HFFc6 (cell line): ENCODE data around the gene ASPG. TPM values are rescaled to one million over a fixed set of nuclear protein-coding genes. Genes with fewer than 3 reads are reported as not detected.

ENCODE experiments used
- DNase-seq: peaks from one replicate; pipeline ENCODE4 v3.0.0-alpha.2; 2018
- H3K27ac Mint-ChIP-seq: 2 replicates; pipeline ENCODE4 v1.8.0; 2020; ENCODE audit warnings: mild to moderate bottlenecking, mixed read lengths
- H3K27me3 Mint-ChIP-seq: 2 replicates; pipeline ENCODE4 v1.8.0; 2021; ENCODE audit warnings: mild to moderate bottlenecking, moderate library complexity, mixed read lengths; ENCODE audit not compliant: insufficient read depth
- H3K36me3 Mint-ChIP-seq: 2 replicates; pipeline ENCODE4 v1.8.0; 2021; ENCODE audit warnings: low read depth, mixed read lengths
- H3K4me1 Mint-ChIP-seq: 2 replicates; pipeline ENCODE4 v1.8.0; 2020; ENCODE audit warnings: low read depth, mixed read lengths
- H3K4me3 Mint-ChIP-seq: 2 replicates; pipeline ENCODE4 v1.8.0; 2020; ENCODE audit warnings: mild to moderate bottlenecking, moderate library complexity, mixed read lengths
- H3K9me3 Mint-ChIP-seq: 2 replicates; pipeline ENCODE4 v1.8.0; 2020; ENCODE audit warnings: mild to moderate bottlenecking, mixed read lengths
- total RNA-seq, 6 experiments: library from RNA; stranded (reverse); fragmentation: NEBNext Ultra II Directional; extraction: Animal tissue kit (Norgen Biotek cat#: 25700); gene quantifications; 2 replicates in 1 of 6; 3 replicates in 5 of 6; pipeline ENCODE4 v1.2.3, GENCODE V29; 2021
- TF ChIP-seq, protein P1 (sequence below): fragments of 200-600 bp; sonication (generic); IDR thresholded peaks from 2 replicates; pipeline ENCODE4 v1.5.0; 2021; ENCODE audit warnings: antibody characterized with exemption, mild to moderate bottlenecking

Gene ASPG
- total RNA-seq, 6 experiments from 2014 or later = not detected

DNA sequence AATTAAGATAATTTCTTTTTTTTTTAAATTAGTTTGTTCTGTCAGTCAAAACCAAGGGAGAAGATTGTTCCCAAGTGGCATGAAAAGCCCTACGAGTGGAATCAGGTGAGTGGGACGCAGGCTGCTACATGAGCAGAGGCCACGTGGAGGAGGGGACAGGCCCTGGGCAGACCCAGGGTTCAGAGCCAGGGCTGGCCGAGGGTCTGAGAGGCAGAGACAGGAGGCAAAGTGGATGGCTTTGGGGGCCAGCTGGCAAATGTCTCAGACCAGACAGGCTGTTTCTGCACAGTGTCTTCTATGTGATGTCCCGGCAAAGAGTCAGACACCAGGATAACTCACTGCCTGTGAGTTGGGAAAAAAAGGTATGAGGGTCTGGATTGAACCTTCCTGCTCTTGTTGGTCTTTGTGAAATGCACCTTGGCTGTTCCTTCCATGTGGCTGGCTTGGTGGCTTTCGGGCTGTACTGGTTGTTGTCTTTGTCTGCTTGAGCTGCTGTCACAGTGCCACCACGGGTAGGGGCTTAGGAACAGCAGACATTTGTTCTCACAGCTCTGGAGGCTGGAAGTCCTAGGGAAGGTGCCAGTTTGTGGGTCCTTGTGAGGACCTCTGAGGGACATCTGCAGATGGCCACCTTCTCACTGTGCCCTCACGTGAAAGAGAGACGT is 35.8 kb upstream of the ASPG start:
- Mint-ChIP-seq H3K4me3 (no peak overlapping the region), H3K27me3 (peaks cover 13% of the 10 kb centered on the region), H3K27ac (no peak overlapping the region)

DNA sequence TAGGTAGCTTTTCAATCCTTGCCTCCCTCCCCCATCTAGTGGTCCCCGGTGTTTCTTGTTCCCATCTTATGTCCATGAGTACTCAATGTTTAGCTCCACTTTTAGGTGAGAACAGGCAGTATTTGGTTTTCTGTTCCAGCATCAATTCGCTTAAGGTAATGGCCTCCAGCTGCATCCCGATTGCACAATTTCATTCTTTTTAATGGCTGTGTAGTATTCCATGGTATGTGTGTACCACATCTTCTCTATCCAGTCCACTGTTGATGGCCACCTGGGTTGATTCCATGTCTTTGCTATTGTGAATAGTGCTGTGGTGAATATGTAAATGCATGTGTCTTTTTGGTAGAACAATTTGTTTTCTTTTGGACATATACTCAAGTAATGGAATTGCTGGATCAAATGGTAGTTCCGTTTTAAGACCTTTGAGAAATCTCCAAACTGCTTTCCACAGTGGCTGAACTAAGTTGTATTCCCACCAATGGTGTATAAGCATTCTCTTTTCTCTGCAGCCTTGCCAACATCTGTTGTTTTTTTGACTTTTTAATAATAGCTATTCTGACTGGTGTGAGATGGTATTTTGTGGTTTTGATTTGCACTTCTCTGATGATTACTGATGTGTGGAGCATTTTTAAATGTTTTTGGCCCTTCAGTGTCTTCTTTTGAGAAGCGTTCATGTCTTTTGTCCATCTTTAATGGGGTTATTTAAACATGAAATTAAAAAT is 34.2 kb upstream of the ASPG start:
- no peaks in the 10 kb centered on the region for H3K36me3 Mint-ChIP-seq
- peaks cover 22% of the 10 kb centered on the region for H3K27me3 Mint-ChIP-seq
- TF ChIP-seq, protein P1, sequence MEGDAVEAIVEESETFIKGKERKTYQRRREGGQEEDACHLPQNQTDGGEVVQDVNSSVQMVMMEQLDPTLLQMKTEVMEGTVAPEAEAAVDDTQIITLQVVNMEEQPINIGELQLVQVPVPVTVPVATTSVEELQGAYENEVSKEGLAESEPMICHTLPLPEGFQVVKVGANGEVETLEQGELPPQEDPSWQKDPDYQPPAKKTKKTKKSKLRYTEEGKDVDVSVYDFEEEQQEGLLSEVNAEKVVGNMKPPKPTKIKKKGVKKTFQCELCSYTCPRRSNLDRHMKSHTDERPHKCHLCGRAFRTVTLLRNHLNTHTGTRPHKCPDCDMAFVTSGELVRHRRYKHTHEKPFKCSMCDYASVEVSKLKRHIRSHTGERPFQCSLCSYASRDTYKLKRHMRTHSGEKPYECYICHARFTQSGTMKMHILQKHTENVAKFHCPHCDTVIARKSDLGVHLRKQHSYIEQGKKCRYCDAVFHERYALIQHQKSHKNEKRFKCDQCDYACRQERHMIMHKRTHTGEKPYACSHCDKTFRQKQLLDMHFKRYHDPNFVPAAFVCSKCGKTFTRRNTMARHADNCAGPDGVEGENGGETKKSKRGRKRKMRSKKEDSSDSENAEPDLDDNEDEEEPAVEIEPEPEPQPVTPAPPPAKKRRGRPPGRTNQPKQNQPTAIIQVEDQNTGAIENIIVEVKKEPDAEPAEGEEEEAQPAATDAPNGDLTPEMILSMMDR = no peak

More for the DNA sequence above, 35.8 kb upstream of the ASPG start:
- no peaks in the 10 kb centered on the region for H3K36me3 Mint-ChIP-seq
- H3K9me3 Mint-ChIP-seq = no peaks in the 10 kb centered on the region
- no peak for DNase-seq
- H3K4me1 Mint-ChIP-seq = no peaks in the 10 kb centered on the region
- TF ChIP-seq, protein P1 = no peak

DNA sequence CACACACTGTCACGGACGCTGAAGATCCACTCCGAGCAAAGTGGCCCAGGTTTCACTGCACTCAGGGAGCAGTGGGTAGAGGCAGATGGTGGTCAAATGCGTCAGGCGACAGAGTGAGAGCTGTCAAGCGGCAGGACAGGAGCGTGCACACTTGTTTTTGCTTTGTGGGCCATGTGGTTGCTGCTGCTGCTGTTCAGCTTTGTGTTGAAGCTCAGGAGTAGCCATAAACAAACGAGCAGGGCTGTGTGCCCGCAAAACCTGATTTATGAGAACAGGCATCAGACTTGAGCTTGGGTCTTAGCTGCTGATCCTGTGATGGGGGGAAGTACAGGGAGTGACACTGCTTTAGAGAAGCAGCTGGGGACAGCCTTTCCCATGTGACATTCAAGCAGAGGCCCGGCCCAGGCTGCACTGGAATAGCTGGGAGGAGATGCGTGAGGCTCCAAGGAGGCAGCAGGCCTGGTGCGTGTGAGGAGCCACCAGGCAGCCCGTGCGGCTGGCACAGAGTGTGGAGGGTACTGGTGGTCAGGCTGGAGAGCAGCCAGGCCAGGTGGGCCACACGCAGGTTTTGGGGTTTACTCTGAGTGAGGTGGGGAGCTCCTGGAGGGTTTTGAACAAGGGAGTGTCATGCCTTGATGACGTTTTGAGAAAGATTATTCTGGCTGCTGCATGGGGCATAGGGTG is 31.1 kb upstream of the ASPG start:
- no peaks in the 10 kb centered on the region for H3K36me3 Mint-ChIP-seq
- DNase-seq = no peak
- TF ChIP-seq, protein P1 = no peak
- no peaks in the 10 kb centered on the region for H3K9me3 Mint-ChIP-seq
- no peak overlapping the region for H3K4me3 Mint-ChIP-seq
- H3K27me3 Mint-ChIP-seq = peaks cover 16% of the 10 kb centered on the region
- H3K4me1 Mint-ChIP-seq = no peaks in the 10 kb centered on the region
- H3K27ac Mint-ChIP-seq = no peak overlapping the region

More for the DNA sequence above, 34.2 kb upstream of the ASPG start:
- H3K27ac Mint-ChIP-seq = no peak overlapping the region
- H3K4me1 Mint-ChIP-seq = no peaks in the 10 kb centered on the region
- no peak overlapping the region for H3K4me3 Mint-ChIP-seq
- H3K9me3 Mint-ChIP-seq = no peaks in the 10 kb centered on the region
- DNase-seq = no peak

DNA sequence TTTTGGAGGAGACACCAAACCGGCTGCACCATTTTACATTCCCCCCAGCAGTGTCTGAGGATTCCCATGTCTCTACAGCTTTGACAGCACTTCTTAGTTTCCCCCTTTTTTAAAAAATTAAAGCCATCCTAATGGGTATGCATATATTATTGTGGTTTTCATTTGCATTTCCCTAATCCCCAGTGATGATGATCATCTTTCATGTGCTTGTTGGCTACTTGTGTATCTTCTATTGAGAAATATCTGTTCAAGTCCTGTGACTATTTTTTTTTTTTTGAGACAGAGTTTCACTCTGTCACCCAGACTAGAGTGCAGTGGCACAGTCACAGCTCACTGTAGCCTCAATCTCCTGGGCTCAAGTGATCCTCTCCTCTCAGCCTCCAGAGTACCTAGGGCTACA is 23.2 kb upstream of the ASPG start:
- no peak overlapping the region for H3K27ac Mint-ChIP-seq
- H3K36me3 Mint-ChIP-seq = no peaks in the 10 kb centered on the region
- peaks cover 10% of the 10 kb centered on the region for H3K9me3 Mint-ChIP-seq
- peaks cover 11% of the 10 kb centered on the region for H3K27me3 Mint-ChIP-seq
- no peak overlapping the region for H3K4me3 Mint-ChIP-seq
- TF ChIP-seq, protein P1 = no peak
- DNase-seq = no peak
- H3K4me1 Mint-ChIP-seq = no peaks in the 10 kb centered on the region

DNA sequence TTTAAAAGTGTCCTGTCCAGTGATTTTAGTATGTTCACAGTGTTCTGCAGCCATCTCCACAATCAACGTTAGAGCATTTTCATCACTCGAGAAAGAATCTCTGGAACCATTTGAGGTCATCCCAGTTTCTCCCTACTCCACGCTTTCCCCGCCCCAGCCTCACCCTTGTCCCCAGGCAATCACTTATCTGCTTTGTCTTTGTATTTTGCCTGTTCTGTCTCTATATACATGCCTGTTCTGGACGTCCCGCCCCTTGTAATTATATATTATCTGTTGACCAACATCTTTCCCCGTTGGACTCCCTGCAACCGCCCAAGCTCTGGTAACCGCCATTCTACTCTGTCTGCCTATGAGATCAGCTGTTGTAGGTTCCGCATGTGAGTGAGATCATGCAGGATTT is 21.5 kb upstream of the ASPG start:
- Mint-ChIP-seq H3K4me3 (no peak overlapping the region), H3K9me3 (peaks cover 12% of the 10 kb centered on the region), H3K27me3 (peaks cover 18% of the 10 kb centered on the region), H3K4me1 (no peaks in the 10 kb centered on the region), H3K36me3 (no peaks in the 10 kb centered on the region), H3K27ac (no peak overlapping the region)
- no peak for DNase-seq
- TF ChIP-seq, protein P1 = no peak
